NB4 (cell line): ENCODE results near the gene ANKRD6.

Experiments
- DNase-seq: peaks from one replicate; pipeline ENCODE4 v3.0.0; 2010; ENCODE audit warnings: low read depth
- H3K4me3 ChIP-seq: one replicate; pipeline ENCODE4 v1.5.1; 2011; ENCODE audit warnings: mild to moderate bottlenecking, low read depth, low read length, moderate library complexity
- MAX ChIP-seq: IDR thresholded peaks from 2 replicates; pipeline ENCODE4 v1.6.1; 2011; ENCODE audit warnings: low read depth, low read length
- MYC ChIP-seq: IDR thresholded peaks from 2 replicates; pipeline ENCODE4 v1.6.1; 2011; ENCODE audit warnings: low read depth, low read length
- POLR2A ChIP-seq: IDR thresholded peaks from 2 replicates; pipeline ENCODE4 v1.6.1; 2011; ENCODE audit warnings: mild to moderate bottlenecking; ENCODE audit not compliant: insufficient read length; ENCODE audit errors: extremely low read depth
- TF ChIP-seq, protein P1 (sequence below): IDR thresholded peaks from one replicate; pipeline ENCODE4 v1.5.1; 2012; ENCODE audit warnings: low read depth, low read length

ANKRD6 gene

DNA sequence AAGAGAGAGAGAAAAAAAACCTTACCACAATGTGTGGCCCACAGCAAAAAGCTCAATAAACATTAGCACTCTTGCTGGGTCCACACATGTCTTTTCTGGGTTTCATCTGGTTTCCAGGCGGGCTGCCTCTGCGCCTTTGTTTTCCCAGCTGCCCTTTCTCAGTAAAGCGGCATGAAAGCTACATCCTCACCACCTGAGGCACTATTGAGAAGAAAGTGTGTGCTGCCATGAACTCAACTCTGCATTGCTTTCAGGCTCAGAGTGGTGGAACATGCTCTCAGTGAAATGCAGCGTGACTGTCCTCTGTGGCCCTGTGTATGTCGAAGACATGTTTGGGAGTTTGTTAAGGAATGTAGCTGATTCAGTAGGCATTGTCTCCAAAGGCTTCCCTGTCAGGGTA is 103.3 kb downstream of the ANKRD6 start:
- no peak for TF ChIP-seq MAX
- no peak for TF ChIP-seq POLR2A
- no peak for TF ChIP-seq MYC
- TF ChIP-seq, protein P1, sequence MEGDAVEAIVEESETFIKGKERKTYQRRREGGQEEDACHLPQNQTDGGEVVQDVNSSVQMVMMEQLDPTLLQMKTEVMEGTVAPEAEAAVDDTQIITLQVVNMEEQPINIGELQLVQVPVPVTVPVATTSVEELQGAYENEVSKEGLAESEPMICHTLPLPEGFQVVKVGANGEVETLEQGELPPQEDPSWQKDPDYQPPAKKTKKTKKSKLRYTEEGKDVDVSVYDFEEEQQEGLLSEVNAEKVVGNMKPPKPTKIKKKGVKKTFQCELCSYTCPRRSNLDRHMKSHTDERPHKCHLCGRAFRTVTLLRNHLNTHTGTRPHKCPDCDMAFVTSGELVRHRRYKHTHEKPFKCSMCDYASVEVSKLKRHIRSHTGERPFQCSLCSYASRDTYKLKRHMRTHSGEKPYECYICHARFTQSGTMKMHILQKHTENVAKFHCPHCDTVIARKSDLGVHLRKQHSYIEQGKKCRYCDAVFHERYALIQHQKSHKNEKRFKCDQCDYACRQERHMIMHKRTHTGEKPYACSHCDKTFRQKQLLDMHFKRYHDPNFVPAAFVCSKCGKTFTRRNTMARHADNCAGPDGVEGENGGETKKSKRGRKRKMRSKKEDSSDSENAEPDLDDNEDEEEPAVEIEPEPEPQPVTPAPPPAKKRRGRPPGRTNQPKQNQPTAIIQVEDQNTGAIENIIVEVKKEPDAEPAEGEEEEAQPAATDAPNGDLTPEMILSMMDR = no peak

GRCh38 chr6:89539779-89540178 is 106.8 kb downstream of the ANKRD6 start:
- no peak overlapping the region for H3K4me3 ChIP-seq
- TF ChIP-seq MYC (no peak), POLR2A (no peak), MAX (no peak)
- TF ChIP-seq, protein P1 = no peak
- DNase-seq = no peak

More for the DNA sequence above, 103.3 kb downstream of the ANKRD6 start:
- no peak overlapping the region for H3K4me3 ChIP-seq
- DNase-seq = no peak

GRCh38 chr6:89542081-89542857 is 109.3 kb downstream of the ANKRD6 start:
- TF ChIP-seq POLR2A = no peak
- no peak for TF ChIP-seq MAX
- TF ChIP-seq, protein P1 = no peak
- TF ChIP-seq MYC = no peak
- no peak overlapping the region for H3K4me3 ChIP-seq
- no peak for DNase-seq

DNA sequence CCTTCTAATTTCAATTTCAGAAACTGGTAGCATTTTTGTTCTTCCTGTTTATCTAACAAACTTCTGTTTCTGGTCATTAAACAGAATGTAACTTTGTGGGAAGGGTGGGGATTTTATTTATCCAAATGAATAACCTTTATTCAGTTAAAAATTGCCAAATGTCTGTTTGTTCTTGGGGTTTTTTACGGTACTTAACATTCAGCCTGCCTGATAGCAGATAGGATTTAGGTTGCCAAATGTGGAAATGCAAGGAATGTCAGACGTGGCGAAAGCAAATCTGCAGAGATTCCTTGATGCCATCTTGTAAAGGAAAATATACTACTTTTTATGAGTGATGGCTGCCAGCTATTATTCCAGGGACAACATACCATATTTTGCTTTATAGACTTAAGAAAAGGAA is 109.9 kb downstream of the ANKRD6 start:
- TF ChIP-seq, protein P1 = no peak
- no peak overlapping the region for H3K4me3 ChIP-seq
- no peak for DNase-seq

DNA sequence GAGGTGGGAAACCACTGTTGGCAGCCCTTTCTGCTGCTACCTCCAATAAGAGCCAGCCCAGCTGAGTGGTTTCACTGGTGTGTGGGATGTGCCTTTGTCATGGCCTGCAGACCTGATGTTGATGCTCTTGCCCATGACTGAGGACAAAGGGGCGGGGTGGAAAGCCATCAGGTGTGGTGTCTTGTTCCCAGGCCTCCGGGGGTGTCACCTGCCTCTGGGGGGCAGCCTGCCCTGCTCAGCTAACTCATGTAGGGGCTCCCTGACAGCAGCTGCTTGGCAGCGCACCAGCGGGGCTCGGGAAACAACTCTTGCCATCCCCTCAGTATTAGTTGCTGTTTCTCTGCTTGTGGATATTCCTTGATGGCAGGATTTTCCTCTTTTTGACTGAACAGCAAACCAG is 114.3 kb downstream of the ANKRD6 start:
- TF ChIP-seq MYC (no peak), POLR2A (no peak), MAX (no peak)
- TF ChIP-seq, protein P1 = no peak
- no peak for DNase-seq
- no peak overlapping the region for H3K4me3 ChIP-seq

GRCh38 chr6:89553431-89553830 is 120.5 kb downstream of the ANKRD6 start:
- TF ChIP-seq MAX (no peak), MYC (no peak), POLR2A (no peak)
- TF ChIP-seq, protein P1 = no peak
- no peak for DNase-seq
- H3K4me3 ChIP-seq = no peak overlapping the region
